A673 (cell line): ENCODE measurements around the gene KCNT2.

Experiments used
- EZH2 ChIP-seq: fragments of 200-600 bp; sonication (generic); IDR thresholded peaks from 2 replicates; pipeline ENCODE4 v1.6.1; 2017; ENCODE audit warnings: borderline replicate concordance, low read depth, mild to moderate bottlenecking, mixed read lengths, antibody characterized with exemption, low read length; ENCODE audit not compliant: poor library complexity, severe bottlenecking
- TF ChIP-seq, protein P1 (sequence below): fragments of 300-800, 200-600 bp; sonication (generic); conservative IDR thresholded peaks from 2 replicates; pipeline ENCODE4 v1.5.1; 2017; ENCODE audit warnings: low read depth, mild to moderate bottlenecking, antibody characterized with exemption, low read length, moderate library complexity, mixed read lengths

DNA sequence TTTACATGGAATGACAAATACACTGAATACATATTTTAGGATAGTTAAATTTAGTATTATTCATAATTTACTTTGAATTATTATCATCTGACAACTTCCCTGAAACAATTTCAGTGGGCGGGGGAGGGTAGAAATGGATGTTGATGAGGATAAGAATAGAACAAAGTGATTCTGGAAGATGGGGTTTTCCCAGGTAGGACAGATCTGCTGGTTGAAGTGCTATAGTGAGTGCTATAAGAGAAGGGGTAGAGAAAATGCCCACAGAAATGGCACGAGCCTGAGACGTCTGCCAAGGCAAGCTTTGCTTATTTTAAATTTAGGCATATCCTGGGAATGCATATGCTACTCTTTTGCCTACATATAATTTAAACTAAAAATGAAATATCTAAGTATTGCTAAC lies 46.8 kb upstream of the KCNT2 start:
- TF ChIP-seq, protein P1, sequence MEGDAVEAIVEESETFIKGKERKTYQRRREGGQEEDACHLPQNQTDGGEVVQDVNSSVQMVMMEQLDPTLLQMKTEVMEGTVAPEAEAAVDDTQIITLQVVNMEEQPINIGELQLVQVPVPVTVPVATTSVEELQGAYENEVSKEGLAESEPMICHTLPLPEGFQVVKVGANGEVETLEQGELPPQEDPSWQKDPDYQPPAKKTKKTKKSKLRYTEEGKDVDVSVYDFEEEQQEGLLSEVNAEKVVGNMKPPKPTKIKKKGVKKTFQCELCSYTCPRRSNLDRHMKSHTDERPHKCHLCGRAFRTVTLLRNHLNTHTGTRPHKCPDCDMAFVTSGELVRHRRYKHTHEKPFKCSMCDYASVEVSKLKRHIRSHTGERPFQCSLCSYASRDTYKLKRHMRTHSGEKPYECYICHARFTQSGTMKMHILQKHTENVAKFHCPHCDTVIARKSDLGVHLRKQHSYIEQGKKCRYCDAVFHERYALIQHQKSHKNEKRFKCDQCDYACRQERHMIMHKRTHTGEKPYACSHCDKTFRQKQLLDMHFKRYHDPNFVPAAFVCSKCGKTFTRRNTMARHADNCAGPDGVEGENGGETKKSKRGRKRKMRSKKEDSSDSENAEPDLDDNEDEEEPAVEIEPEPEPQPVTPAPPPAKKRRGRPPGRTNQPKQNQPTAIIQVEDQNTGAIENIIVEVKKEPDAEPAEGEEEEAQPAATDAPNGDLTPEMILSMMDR: no peak
- no peak for TF ChIP-seq EZH2
